Ascending aorta (tissue), 2 donors: ENCODE data around the gene E2F3. TPM values are rescaled to one million over a fixed set of nuclear protein-coding genes. Genes with fewer than 3 reads are reported as not detected.
"Not testable (repeated sequence)": the region's sequence is repeated elsewhere in the genome, so short reads cannot be mapped to it uniquely, and the experiment has no call there.

Source experiments
- DNase-seq, 2 donors: peaks; one replicate each; pipeline ENCODE4 v3.0.0-alpha.2; 2019; ENCODE audit warnings: low spot score in 2 of 2
- H3K27ac ChIP-seq, 2 donors: fragments of 200-600 bp; sonication (generic); one replicate each; pipeline ENCODE4 v1.5.1; 2016 to 2017; ENCODE audit warnings: mild to moderate bottlenecking in 1 of 2
- H3K27me3 ChIP-seq: fragments of 200-600 bp; sonication (generic); one replicate; pipeline ENCODE4 v1.5.1; 2017
- H3K36me3 ChIP-seq, 2 donors: fragments of 200-600 bp; sonication (generic); one replicate each; pipeline ENCODE4 v1.5.1; 2016
- H3K4me1 ChIP-seq, 2 donors: fragments of 200-600 bp; sonication (generic); one replicate each; pipeline ENCODE4 v1.5.1; 2016 to 2017; ENCODE audit warnings: mild to moderate bottlenecking in 1 of 2
- H3K4me3 ChIP-seq, 2 donors: fragments of 200-600 bp; sonication (generic); one replicate each; pipeline ENCODE4 v1.5.1; 2016 to 2017; ENCODE audit warnings: mild to moderate bottlenecking in 1 of 2
- H3K9me3 ChIP-seq, 2 donors: fragments of 200-600 bp; sonication (generic); one replicate each; pipeline ENCODE4 v1.5.1; 2016
- intact Hi-C: fragments of 100-400 bp; cut with DNase I; formaldehyde crosslinking; loops from one replicate; pipeline ENCODE4 v1.15.1; 2023
- total RNA-seq: library from RNA; depleted of rRNA; stranded (reverse); fragments of >200 nt; gene quantifications from one replicate; pipeline ENCODE4 v1.1.0, GENCODE V29; 2016
- TF ChIP-seq, protein P1 (sequence below), 3 experiments: fragments of 200-600 bp in 2 of 3; fragments of 450-650 bp in 1 of 3; sonication (generic) in 2 of 3; IDR thresholded peaks; one replicate each; pipeline ENCODE4 v1.5.1; 2016 to 2019; ENCODE audit warnings: antibody characterized with exemption in 3 of 3, mild to moderate bottlenecking in 1 of 3, moderate library complexity in 1 of 3

The E2F3 gene
- total RNA-seq, 1 donor from 2014 or later: 1.1 TPM

DNA sequence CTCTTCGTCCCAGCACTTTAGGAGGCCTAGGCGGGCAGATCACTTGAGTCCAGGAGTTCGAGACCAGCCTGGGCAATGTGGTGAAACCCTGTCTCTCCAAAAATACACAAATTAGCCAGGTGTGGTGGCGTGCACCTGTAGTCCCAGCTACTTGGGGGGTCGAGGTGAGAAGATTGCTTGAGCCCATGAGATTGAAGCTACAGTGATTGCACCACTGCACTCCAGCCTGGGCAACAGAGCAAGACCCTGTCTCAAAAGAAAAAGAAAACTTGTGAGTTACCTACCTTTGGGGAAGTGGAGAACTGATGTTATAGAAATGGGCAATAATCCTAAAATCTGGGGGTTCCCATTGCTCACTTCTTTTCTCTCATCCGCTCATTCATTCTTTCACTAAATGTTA lies 58.0 kb downstream of the E2F3 start:
- no peaks in the 10 kb centered on the region for H3K36me3 ChIP-seq
- H3K9me3 ChIP-seq: no peaks in the 10 kb centered on the region
- no peak for DNase-seq
- TF ChIP-seq, protein P1, sequence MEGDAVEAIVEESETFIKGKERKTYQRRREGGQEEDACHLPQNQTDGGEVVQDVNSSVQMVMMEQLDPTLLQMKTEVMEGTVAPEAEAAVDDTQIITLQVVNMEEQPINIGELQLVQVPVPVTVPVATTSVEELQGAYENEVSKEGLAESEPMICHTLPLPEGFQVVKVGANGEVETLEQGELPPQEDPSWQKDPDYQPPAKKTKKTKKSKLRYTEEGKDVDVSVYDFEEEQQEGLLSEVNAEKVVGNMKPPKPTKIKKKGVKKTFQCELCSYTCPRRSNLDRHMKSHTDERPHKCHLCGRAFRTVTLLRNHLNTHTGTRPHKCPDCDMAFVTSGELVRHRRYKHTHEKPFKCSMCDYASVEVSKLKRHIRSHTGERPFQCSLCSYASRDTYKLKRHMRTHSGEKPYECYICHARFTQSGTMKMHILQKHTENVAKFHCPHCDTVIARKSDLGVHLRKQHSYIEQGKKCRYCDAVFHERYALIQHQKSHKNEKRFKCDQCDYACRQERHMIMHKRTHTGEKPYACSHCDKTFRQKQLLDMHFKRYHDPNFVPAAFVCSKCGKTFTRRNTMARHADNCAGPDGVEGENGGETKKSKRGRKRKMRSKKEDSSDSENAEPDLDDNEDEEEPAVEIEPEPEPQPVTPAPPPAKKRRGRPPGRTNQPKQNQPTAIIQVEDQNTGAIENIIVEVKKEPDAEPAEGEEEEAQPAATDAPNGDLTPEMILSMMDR (IDR thresholded peaks at IDR 0.05): no peak
- H3K27me3 ChIP-seq: no peaks in the 10 kb centered on the region
- H3K4me3 ChIP-seq: no peak overlapping the region
- no peak overlapping the region for H3K27ac ChIP-seq
- H3K4me1 ChIP-seq: peaks cover 6 to 20% of the 10 kb centered on the region in 2 donors
- intact Hi-C loops: no loop called here

- H3K27ac ChIP-seq: no peak overlapping the region
- peaks cover 0 to 8% of the 10 kb centered on the region in 2 donors for H3K4me1 ChIP-seq
- intact Hi-C loops: no loop called here
- H3K4me3 ChIP-seq: no peak overlapping the region
- no peaks in the 10 kb centered on the region for H3K27me3 ChIP-seq
- no peaks in the 10 kb centered on the region for H3K36me3 ChIP-seq
- TF ChIP-seq, protein P1 (IDR thresholded peaks at IDR 0.05): no peak
- DNase-seq: no peak
- no peaks in the 10 kb centered on the region for H3K9me3 ChIP-seq
These were observed 59.9 kb downstream of the E2F3 start for GRCh38 chr6:20461576-20461975.

GRCh38 chr6:20463396-20463795 lies 61.7 kb downstream of the E2F3 start:
- peaks cover 0 to 3% of the 10 kb centered on the region in 2 donors for H3K4me1 ChIP-seq
- H3K27ac ChIP-seq: no peak overlapping the region
- TF ChIP-seq, protein P1 (IDR thresholded peaks at IDR 0.05): no peak
- intact Hi-C loops: no loop called here
- no peak for DNase-seq
- H3K9me3 ChIP-seq: no peaks in the 10 kb centered on the region
- no peaks in the 10 kb centered on the region for H3K36me3 ChIP-seq
- H3K27me3 ChIP-seq: no peaks in the 10 kb centered on the region
- H3K4me3 ChIP-seq: no peak overlapping the region

- Histone ChIP-seq H3K27ac (no peak overlapping the region), H3K4me1 (no peaks in the 10 kb centered on the region), H3K27me3 (no peaks in the 10 kb centered on the region), H3K9me3 (no peaks in the 10 kb centered on the region), H3K36me3 (no peaks in the 10 kb centered on the region), H3K4me3 (no peak overlapping the region)
- TF ChIP-seq, protein P1 (IDR thresholded peaks at IDR 0.05): no peak
- intact Hi-C loops: no loop called here
- no peak for DNase-seq
These were observed 62.4 kb downstream of the E2F3 start for GRCh38 chr6:20464041-20464440.

- no peaks in the 10 kb centered on the region for H3K27me3 ChIP-seq
- TF ChIP-seq, protein P1 (IDR thresholded peaks at IDR 0.05): no peak
- no peak overlapping the region for H3K27ac ChIP-seq
- no peaks in the 10 kb centered on the region for H3K36me3 ChIP-seq
- no peak overlapping the region for H3K4me3 ChIP-seq
- H3K9me3 ChIP-seq: no peaks in the 10 kb centered on the region
- H3K4me1 ChIP-seq: no peaks in the 10 kb centered on the region
- no peak for DNase-seq
- intact Hi-C loops: no loop called here
These were observed 63.2 kb downstream of the E2F3 start for GRCh38 chr6:20464847-20465246.

- intact Hi-C loops, H3K36me3 ChIP-seq, H3K9me3 ChIP-seq, H3K27me3 ChIP-seq, H3K4me3 ChIP-seq, H3K4me1 ChIP-seq, H3K27ac ChIP-seq, DNase-seq: not testable (repeated sequence)
These were observed 63.9 kb downstream of the E2F3 start for GRCh38 chr6:20465616-20466015.
